ENCODE results near the gene DGCR6L.

GRCh38 chr22:20296598-20296997, 23.3 kb downstream of the DGCR6L start:
- TF ChIP-seq, protein P1, sequence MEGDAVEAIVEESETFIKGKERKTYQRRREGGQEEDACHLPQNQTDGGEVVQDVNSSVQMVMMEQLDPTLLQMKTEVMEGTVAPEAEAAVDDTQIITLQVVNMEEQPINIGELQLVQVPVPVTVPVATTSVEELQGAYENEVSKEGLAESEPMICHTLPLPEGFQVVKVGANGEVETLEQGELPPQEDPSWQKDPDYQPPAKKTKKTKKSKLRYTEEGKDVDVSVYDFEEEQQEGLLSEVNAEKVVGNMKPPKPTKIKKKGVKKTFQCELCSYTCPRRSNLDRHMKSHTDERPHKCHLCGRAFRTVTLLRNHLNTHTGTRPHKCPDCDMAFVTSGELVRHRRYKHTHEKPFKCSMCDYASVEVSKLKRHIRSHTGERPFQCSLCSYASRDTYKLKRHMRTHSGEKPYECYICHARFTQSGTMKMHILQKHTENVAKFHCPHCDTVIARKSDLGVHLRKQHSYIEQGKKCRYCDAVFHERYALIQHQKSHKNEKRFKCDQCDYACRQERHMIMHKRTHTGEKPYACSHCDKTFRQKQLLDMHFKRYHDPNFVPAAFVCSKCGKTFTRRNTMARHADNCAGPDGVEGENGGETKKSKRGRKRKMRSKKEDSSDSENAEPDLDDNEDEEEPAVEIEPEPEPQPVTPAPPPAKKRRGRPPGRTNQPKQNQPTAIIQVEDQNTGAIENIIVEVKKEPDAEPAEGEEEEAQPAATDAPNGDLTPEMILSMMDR (IDR thresholded peaks at IDR 0.05), result no peak
- no peak for TF ChIP-seq POLR2AphosphoS5 (IDR thresholded peaks at IDR 0.05)

Data from breast epithelium (tissue), 3 donors.